Heart right ventricle (tissue), 16 donors: ENCODE results near the gene PGAP2. TPM values are rescaled to one million over a fixed set of nuclear protein-coding genes. Genes with fewer than 3 reads are reported as not detected.

ENCODE experiments used
- ATAC-seq, 8 donors: fragments of 200-7000 bp; cut with Tn5 transposase; one replicate each; pipeline ENCODE4 v1.9.1; 2020; ENCODE audit warnings: mild to moderate bottlenecking in 8 of 8, moderate library complexity in 8 of 8, moderate number of reproducible peaks in 1 of 8
- DNase-seq, 2 donors: peaks; one replicate each; pipeline ENCODE4 v3.0.0-alpha.2; 2020
- H3K27ac ChIP-seq, 10 donors: fragments of 200-600 bp; sonication (generic) in 2 of 10; one replicate each; pipeline versions ENCODE4 v1.5.0 to v1.8.0; 2020 to 2022; ENCODE audit warnings: mild to moderate bottlenecking in 3 of 10
- H3K27me3 ChIP-seq, 7 donors: fragments of 200-600 bp; one replicate each; pipeline ENCODE4 v1.8.0; 2021 to 2022; ENCODE audit warnings: mild to moderate bottlenecking in 2 of 7
- H3K36me3 ChIP-seq, 9 donors: fragments of 200-600 bp; sonication (generic) in 1 of 9; one replicate each; pipeline versions ENCODE4 v1.5.0 to v1.8.0; 2020 to 2022; ENCODE audit warnings: mild to moderate bottlenecking in 2 of 9
- H3K4me1 ChIP-seq, 9 donors: fragments of 200-600 bp; sonication (generic) in 1 of 9; one replicate each; pipeline versions ENCODE4 v1.5.0 to v1.8.0; 2020 to 2022; ENCODE audit warnings: mild to moderate bottlenecking in 4 of 9
- H3K4me3 ChIP-seq, 10 donors: fragments of 200-600 bp; sonication (generic) in 2 of 10; one replicate each; pipeline versions ENCODE4 v1.5.0 to v1.8.0; 2020 to 2022; ENCODE audit warnings: mild to moderate bottlenecking in 7 of 10, moderate library complexity in 2 of 10
- H3K9me3 ChIP-seq, 11 donors: fragments of 200-600 bp in 10 of 11; sonication (generic) in 2 of 11; one replicate each; pipeline versions ENCODE4 v1.5.0 to v1.8.0; 2013 to 2022; ENCODE audit warnings: mild to moderate bottlenecking in 2 of 11, control low read depth in 1 of 11, moderate library complexity in 1 of 11
- CTCF ChIP-seq, 9 donors: fragments of 200-600 bp; sonication (generic) in 2 of 9; IDR thresholded peaks; one replicate each; pipeline versions ENCODE4 v1.5.0 to v1.8.0; 2021 to 2022; ENCODE audit warnings: antibody characterized with exemption in 9 of 9, mild to moderate bottlenecking in 5 of 9, moderate library complexity in 1 of 9
- WGBS, 2 donors: extraction: QIAGEN DNeasy Blood & Tissue Kit; methylation state at CpG; one replicate each; pipeline ENCODE4 v1.1.7; 2013; ENCODE audit warnings: inconsistent platforms in 1 of 2; 5-methylcytosine and 5-hydroxymethylcytosine counted together
- intact Hi-C, 10 donors: fragments of 100-400 bp; cut with DNase I; formaldehyde crosslinking; loops; one replicate each; pipeline versions ENCODE4 v1.11.1 to v1.14.2; 2022
- polyA plus RNA-seq, 2 donors: library from polyadenylated mRNA; stranded (reverse); fragments of 200-250 nt; gene quantifications; one replicate each; pipeline ENCODE4 v1.2.3, GENCODE V29; 2013
- total RNA-seq, 10 donors: library from RNA; stranded (reverse); fragmentation: NEBNext Ultra II Directional in 3 of 10; extraction: Animal tissue kit (Norgen Biotek cat#: 25700) in 3 of 10; gene quantifications; one replicate each; pipeline versions ENCODE4 v1.2.1 to v1.2.4, GENCODE V29; 2021 to 2023
- donor health status: Arrhythmogenic right ventricular cardiomyopathy.
- donor health status: ischemic (EF 13 %, LVEDD 7.1; RV severe dilation, severe dysfunction).
- donor health status: healthy with polysubstance abuse.
- donor health status: DM: no; HTN: yes; CAD: no.
- donor health status: DM: no; HTN: no; CAD: no.
- donor health status: ischemic (EF 25% LVEDD 6.9; RV normal size, moderate dysfunction).
- donor health status: ischemic (EF 25% LVEDD 5.7; RV mildly dilated, moderate dysfunction).
- donor health status: healthy.
- donor health status: DM: yes; HTN: yes; CAD: no.
- donor health status: Ischemic cardiomyopathy.
- donor health status: ischemic (EF 35%, LVEDD 5.7; RV mildly dilated, moderate dysfunction).
- donor health status: nonischemic (EF 11% LVEDD 7.7; RV severe dilation, severe dysfunction).
- donor health status: DM: yes; HTN: yes; CAD: no.
- donor health status: PGD.
- donor health status: ischemic (EF 29% LVEDD 5.4; RV normal size, mild dysfunction).
- donor health status: nonischemic (EF 23%, LVEDD 6.1; RV moderate dilation, normal function).

The PGAP2 gene
- total and polyA plus RNA-seq, 12 donors: 12.7 to 29.8 (median 20.9) TPM

GRCh38 chr11:3854660-3854976, 46.3 kb downstream of the PGAP2 start:
- Histone ChIP-seq H3K4me1 (peaks cover 4 to 51% (median 39%) of the 10 kb centered on the region in 9 donors), H3K27ac (peak overlapping the region in 9 of 10 donors; percentile 95 to 99 (median 99)), H3K9me3 (no peaks in the 10 kb centered on the region), H3K36me3 (no peaks in the 10 kb centered on the region), H3K4me3 (peak overlapping the region in 8 of 10 donors; percentile 83 to 98 (median 92)), H3K27me3 (peaks cover 0 to 4% (median 0%) of the 10 kb centered on the region in 7 donors)
- intact Hi-C loops: loop anchor here in 6 of 10 donors (1.0 to 10.0 kb wide), 5 partner anchors 90 to 218 kb away; no protein-coding TSS in a partner anchor
- DNase-seq: no peak
- TF ChIP-seq CTCF (IDR thresholded peaks at IDR 0.05): no peak
- WGBS, 2 donors: 20 to 30% methylated on average over 7 of the region's 7 CpGs
- peak in 1 of 8 donors; percentile 4 for ATAC-seq

- peaks cover 4 to 57% (median 45%) of the 10 kb centered on the region in 9 donors for H3K4me1 ChIP-seq
- peak; percentile 90 to 96 (median 94) for ATAC-seq
- H3K9me3 ChIP-seq: no peaks in the 10 kb centered on the region
- H3K27me3 ChIP-seq: peaks cover 0 to 4% (median 0%) of the 10 kb centered on the region in 7 donors
- no peaks in the 10 kb centered on the region for H3K36me3 ChIP-seq
- WGBS, 2 donors: 1% methylated on average over 76 to 87 of the region's 87 CpGs
- TF ChIP-seq CTCF (IDR thresholded peaks at IDR 0.05): peak; percentile 94 to 99 (median 98)
- peak within 1 kb of the TSS; percentile 95 to 99 (median 98) for H3K27ac ChIP-seq
- peak within 1 kb of the TSS; percentile 83 to 98 (median 94) for H3K4me3 ChIP-seq
- peak; percentile 95 to 96 for DNase-seq
- intact Hi-C loops: loop anchor here in 9 of 10 donors (1.0 to 10.0 kb wide), 7 partner anchors 47 to 218 kb away; no protein-coding TSS in a partner anchor
Observed at GRCh38 chr11:3854977-3855807, 46.8 kb downstream of the PGAP2 start, which contains the start of gene STIM1. Gene STIM1 (plus strand): TSS chr11:3855664. CDS start chr11:3856271, 607 bp downstream.

- H3K27ac ChIP-seq: peak overlapping the region; percentile 95 to 99 (median 98)
- H3K4me3 ChIP-seq: peak overlapping the region; percentile 83 to 98 (median 94)
- peaks cover 4 to 64% (median 52%) of the 10 kb centered on the region in 9 donors for H3K4me1 ChIP-seq
- intact Hi-C loops: loop anchor here in 9 of 10 donors (1.0 to 10.0 kb wide), 7 partner anchors 46 to 217 kb away; no protein-coding TSS in a partner anchor
- H3K27me3 ChIP-seq: no peaks in the 10 kb centered on the region
- WGBS, 2 donors: 4 to 5% methylated on average over 40 of the region's 40 CpGs
- H3K9me3 ChIP-seq: no peaks in the 10 kb centered on the region
- peak; percentile 3 to 39 (median 9) for ATAC-seq
- peak; percentile 24 to 61 for DNase-seq
- TF ChIP-seq CTCF (IDR thresholded peaks at IDR 0.05): no peak
- no peaks in the 10 kb centered on the region for H3K36me3 ChIP-seq
Observed at GRCh38 chr11:3855808-3856491, 47.6 kb downstream of the PGAP2 start.
